K562 (cell line): ENCODE measurements around the gene LRRC4B. TPM values are rescaled to one million over a fixed set of nuclear protein-coding genes. Genes with fewer than 3 reads are reported as not detected.
"Not testable (repeated sequence)": the region's sequence is repeated elsewhere in the genome, so short reads cannot be mapped to it uniquely, and the experiment has no call there.

ENCODE experiments used
- ATAC-seq: fragments of 200-7000 bp; cut with Tn5 transposase; 3 replicates; pipeline ENCODE4 v1.9.1; 2020; ENCODE audit warnings: moderate library complexity
- BruUV-seq: library from RNA; stranded (reverse); fragments of 400-500 nt; replicated peaks from 2 replicates; lab custom pipeline; 2021; lab: Mats Ljungman, UMichigan
- CTCF ChIA-PET: fragments of 300-600 bp; formaldehyde crosslinking; extraction: SDS; loops from one replicate; lab custom pipeline; 2021; ENCODE audit warnings: low intra/inter-chr PET ratio; lab: Yijun Ruan, JAX
- POLR2A ChIA-PET: fragments of 300-600, 350-650 bp; sonication (Branson Sonifier 250); formaldehyde crosslinking; extraction: SDS; loops from one replicate; lab custom pipeline; 2021; ENCODE audit warnings: antibody characterized with exemption, inconsistent platforms; lab: Yijun Ruan, JAX
- DNase-seq, 4 experiments: peaks; one replicate each; pipeline versions ENCODE4 v3.0.0 to v3.0.0-alpha.2; 2011 to 2018; ENCODE audit warnings: low spot score in 3 of 4, mixed read lengths in 3 of 4; ENCODE audit errors: extremely low read depth in 1 of 4
- FAIRE-seq: peaks from 2 replicates; lab custom pipeline; 2011; peaks lifted over from hg19 to GRCh38; lab: Jason Lieb, UNC
- H2AFZ ChIP-seq: 2 replicates; pipeline ENCODE4 v1.6.0; 2011; ENCODE audit warnings: low read depth, low read length, control low read depth, inconsistent platforms
- H3K27ac ChIP-seq: fragments of 200-600 bp; 3 replicates; pipeline ENCODE4 v1.8.0; 2011; ENCODE audit warnings: low read depth, mild to moderate bottlenecking, control low read depth, inconsistent platforms, low read length, moderate library complexity, mixed read lengths; ENCODE audit errors: extremely low read depth
- H3K27me3 ChIP-seq, 2 experiments: fragments of 300-600 bp in 1 of 2; 2 replicates in 1 of 2; 3 replicates in 1 of 2; pipeline versions ENCODE4 v1.6.0 to v1.8.0; 2011; ENCODE audit warnings: inconsistent platforms in 2 of 2, low read length in 2 of 2, mild to moderate bottlenecking in 1 of 2, mixed read lengths in 1 of 2, moderate library complexity in 1 of 2; ENCODE audit not compliant: control insufficient read depth in 2 of 2, insufficient read depth in 2 of 2
- H3K36me3 ChIP-seq: fragments of 300-600 bp; 3 replicates; pipeline ENCODE4 v1.8.0; 2011; ENCODE audit warnings: mild to moderate bottlenecking, low read length, inconsistent platforms; ENCODE audit not compliant: control insufficient read depth, insufficient read depth
- H3K4me1 ChIP-seq, 2 experiments: fragments of 200-600 bp in 1 of 2; replicated peaks in 1 of 2; 2 replicates in 1 of 2; 3 replicates in 1 of 2; pipeline versions ENCODE4 v1.5.1 to v1.8.0; 2011; ENCODE audit warnings: inconsistent platforms in 2 of 2, low read length in 2 of 2, mild to moderate bottlenecking in 1 of 2, mixed read lengths in 1 of 2, moderate library complexity in 1 of 2; ENCODE audit not compliant: control insufficient read depth in 2 of 2, insufficient read depth in 2 of 2
- H3K4me2 ChIP-seq: 2 replicates; pipeline ENCODE4 v1.6.1; 2011; ENCODE audit warnings: low read length, control low read depth, inconsistent platforms, mixed read lengths; ENCODE audit not compliant: insufficient read depth
- H3K4me3 ChIP-seq: fragments of 200-600 bp; sonication (generic), shearing (Covaris generic); 2 replicates; pipeline ENCODE4 v1.5.1; 2016; ENCODE audit warnings: control low read depth, inconsistent platforms
- H3K79me2 ChIP-seq: fragments of 200-600 bp; 3 replicates; pipeline ENCODE4 v1.8.0; 2011; ENCODE audit warnings: low read length, inconsistent platforms; ENCODE audit not compliant: control insufficient read depth, insufficient read depth
- H3K9ac ChIP-seq, 2 experiments: 2 replicates each; pipeline versions ENCODE4 v1.6.0 to v1.6.1; 2011; ENCODE audit warnings: low read depth in 2 of 2, low read length in 2 of 2, control low read depth in 1 of 2, inconsistent platforms in 1 of 2, mild to moderate bottlenecking in 1 of 2, mixed read lengths in 1 of 2; ENCODE audit not compliant: insufficient read depth in 1 of 2
- H3K9me1 ChIP-seq: one replicate; pipeline ENCODE4 v1.6.0; 2011; ENCODE audit warnings: inconsistent platforms, mild to moderate bottlenecking, low read length, moderate library complexity; ENCODE audit not compliant: control insufficient read depth, insufficient read depth
- H3K9me3 ChIP-seq: replicated peaks from 2 replicates; pipeline ENCODE4 v1.5.1; 2011; ENCODE audit warnings: low read depth, low read length, inconsistent platforms; ENCODE audit not compliant: control insufficient read depth, insufficient read depth
- H4K20me1 ChIP-seq: replicated peaks from 2 replicates; pipeline ENCODE4 v1.6.1; 2011; ENCODE audit warnings: low read length, inconsistent platforms, mixed read lengths; ENCODE audit not compliant: control insufficient read depth, insufficient read depth
- ADNP ChIP-seq: fragments of 200-800 bp; sonication (Bioruptor generic); IDR thresholded peaks from 2 replicates; pipeline ENCODE4 v1.6.1; 2016; ENCODE audit warnings: missing genetic modification characterization, missing compliant biosample characterization
- CCNT2 ChIP-seq: IDR thresholded peaks from 2 replicates; pipeline ENCODE4 v1.6.1; 2011; ENCODE audit warnings: borderline replicate concordance, low read depth, mild to moderate bottlenecking, moderate library complexity, mixed read lengths, low read length; ENCODE audit not compliant: insufficient read length; ENCODE audit errors: extremely low read depth
- ESRRA ChIP-seq: fragments of 450-650 bp; IDR thresholded peaks from 2 replicates; pipeline ENCODE4 v1.6.1; 2014; ENCODE audit warnings: low read depth, mild to moderate bottlenecking, moderate library complexity, borderline replicate concordance
- GMEB1 ChIP-seq: fragments of 250-450 bp; sonication (Bioruptor Pico); IDR thresholded peaks from 2 replicates; pipeline ENCODE4 v1.4.0; 2020; ENCODE audit warnings: mild to moderate bottlenecking
- KDM4B ChIP-seq, 2 experiments: fragments of 450-650 bp in 1 of 2; sonication (generic) in 1 of 2; IDR thresholded peaks; 2 replicates each; pipeline ENCODE4 v1.6.1; 2016 to 2017; ENCODE audit warnings: borderline replicate concordance in 2 of 2, antibody characterized with exemption in 1 of 2, low read depth in 1 of 2, mild to moderate bottlenecking in 1 of 2
- MCM7 ChIP-seq, 2 experiments: fragments of 450-650 bp; IDR thresholded peaks; 2 replicates each; pipeline ENCODE4 v1.6.1; 2016 to 2018
- RAD21 ChIP-seq, 2 experiments: fragments of 250-450 bp in 1 of 2; fragments of 450-650 bp in 1 of 2; sonication (Bioruptor Pico) in 1 of 2; formaldehyde crosslinking in 1 of 2; IDR thresholded peaks in 1 of 2; conservative IDR thresholded peaks in 1 of 2; 2 replicates each; pipeline versions ENCODE4 v1.4.0 to v1.8.0; 2020 to 2022; ENCODE audit warnings: mild to moderate bottlenecking in 2 of 2, moderate library complexity in 1 of 2
- SMAD4 ChIP-seq: fragments of 250-450 bp; sonication (Bioruptor Pico); conservative IDR thresholded peaks from 2 replicates; pipeline ENCODE4 v1.8.0; 2021; ENCODE audit warnings: inconsistent platforms, mild to moderate bottlenecking, moderate library complexity
- TCF7L2 ChIP-seq: fragments of 150-350 bp; IDR thresholded peaks from 2 replicates; pipeline ENCODE4 v1.6.1; 2016; ENCODE audit warnings: low read depth, mild to moderate bottlenecking, low read length, moderate library complexity
- TOE1 ChIP-seq, 2 experiments: fragments of 450-650 bp in 1 of 2; sonication (generic) in 1 of 2; formaldehyde crosslinking in 1 of 2; IDR thresholded peaks; 2 replicates each; pipeline versions ENCODE4 v1.7.1 to v1.8.0; 2016 to 2022; ENCODE audit warnings: borderline replicate concordance in 2 of 2, mild to moderate bottlenecking in 2 of 2, antibody characterized with exemption in 1 of 2, inconsistent platforms in 1 of 2, low read depth in 1 of 2, missing genetic modification reagents in 1 of 2, moderate library complexity in 1 of 2
- ZFPM2 ChIP-seq: fragments of 250-450 bp; sonication (Bioruptor Pico); IDR thresholded peaks from 2 replicates; pipeline ENCODE4 v1.5.1; 2022; ENCODE audit warnings: mild to moderate bottlenecking
- WGBS: fragments of 100-300 bp; shearing (Covaris generic); methylation state at CpG from one replicate; pipeline ENCODE4 v1.1.6; 2016; ENCODE audit warnings: low coverage, mixed read lengths; ENCODE audit not compliant: insufficient coverage; ENCODE audit errors: missing lambda C conversion rate; 5-methylcytosine and 5-hydroxymethylcytosine counted together
- in situ Hi-C: fragments of 300-500 bp; cut with MboI; formaldehyde crosslinking; loops from 4 replicates; pipeline ENCODE4 v1.15.0; 2018; ENCODE audit warnings: inconsistent platforms, mixed read lengths
- intact Hi-C: fragments of 100-400 bp; cut with micrococcal nuclease; formaldehyde crosslinking; loops from 2 replicates; pipeline ENCODE4 v1.14.2; 2022
- polyA plus RNA-seq, 8 experiments: library from polyadenylated mRNA; depleted of rRNA in 4 of 8; stranded (reverse) in 5 of 8; unstranded in 3 of 8; fragments of >200 nt; fragmentation: Nextera tagmentation in 2 of 8; fragmentation: Illumina TruSeq in 1 of 8; extraction: Ambion mirVana in 2 of 8; extraction: Trizol in 1 of 8; gene quantifications; 2 replicates each; pipeline versions ENCODE4 v1.2.1 to v1.2.3, GENCODE V29; 2011 to 2014; ENCODE audit warnings: inconsistent platforms in 1 of 8, missing spikeins in 1 of 8
- total RNA-seq, 7 experiments: library from RNA; depleted of rRNA in 6 of 7; stranded (reverse); fragments of >200 nt in 6 of 7; fragmentation: Illumina TruSeq in 2 of 7; extraction: Trizol in 2 of 7; gene quantifications; 2 replicates each; pipeline versions ENCODE4 v1.2.1 to v1.2.3, GENCODE V29; 2011 to 2021; ENCODE audit warnings: low replicate concordance in 1 of 7
- TF ChIP-seq, protein P1 (sequence below): IDR thresholded peaks from 3 replicates; pipeline ENCODE4 v1.6.1; 2011; ENCODE audit warnings: borderline replicate concordance, mild to moderate bottlenecking; ENCODE audit not compliant: insufficient read length, insufficient read depth

Gene LRRC4B
- total and polyA plus RNA-seq, 9 of the 15 experiments (the other 6 are each of a cell fraction or from before 2014, with no cell fraction given): 0.18 to 9.6 (median 2.9) TPM; not detected in 2

DNA sequence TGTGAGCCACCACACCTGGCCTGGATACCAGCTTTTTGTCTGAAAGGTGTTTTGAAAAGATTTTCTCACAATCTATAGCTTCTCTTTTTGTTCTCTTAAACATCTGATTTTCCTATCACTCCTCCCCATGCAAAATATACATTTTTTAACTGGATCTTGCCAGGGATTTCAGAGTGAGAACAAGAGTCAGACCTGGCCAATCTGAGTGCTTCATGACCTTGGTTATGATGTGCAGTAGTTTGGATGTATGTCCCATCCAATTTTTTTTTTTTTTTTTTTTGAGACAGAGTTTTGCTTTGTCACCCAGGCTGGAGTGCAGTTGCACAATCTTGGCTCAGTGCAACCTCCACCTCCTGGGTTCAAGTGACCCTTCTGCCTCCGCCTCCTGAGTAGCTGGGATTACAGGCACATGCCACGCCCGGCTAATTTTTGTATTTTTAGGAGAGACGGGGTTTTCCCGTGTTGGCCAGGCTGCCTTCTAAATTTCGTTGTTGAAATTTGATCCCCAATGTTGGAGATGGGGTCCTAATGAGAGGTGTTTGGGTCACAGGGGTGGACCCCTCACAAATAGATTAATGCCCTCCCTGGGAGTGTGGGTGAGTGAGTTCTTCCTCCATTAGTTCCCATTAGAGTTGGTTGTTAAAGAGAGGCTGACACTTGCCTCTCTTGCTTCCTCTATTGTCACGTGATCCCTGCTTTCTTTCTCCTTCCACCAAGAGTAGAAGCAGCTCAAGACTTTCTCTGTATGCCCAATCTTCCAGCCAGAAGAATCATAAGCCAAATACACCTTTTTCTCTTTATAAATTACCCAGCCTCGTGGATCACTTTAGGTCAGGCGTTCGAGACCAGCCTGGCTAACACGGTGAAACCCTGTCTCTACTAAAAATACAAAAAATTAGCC lies 44.5 kb upstream of the LRRC4B start (continued):
- peak; percentile 84 for TF ChIP-seq TOE1 (IDR thresholded peaks at IDR 0.05; ENCODE audit: borderline replicate concordance)
- TF ChIP-seq TOE1 (CRISPR knock-in tag; IDR thresholded peaks at IDR 0.05; ENCODE audit: borderline replicate concordance, low read depth): not testable (repeated sequence)

GRCh38 chr19:50607874-50608785 lies 39.9 kb upstream of the LRRC4B start:
- FAIRE-seq (peak; percentile 92), DNase-seq (peak; percentile 91 to 99 (median 93)), ATAC-seq (peak; percentile 93)
- H3K36me3 ChIP-seq: no peaks in the 10 kb centered on the region
- intact Hi-C loops: loop anchor here (2.0 to 5.0 kb wide), 3 partner anchors 51 to 174 kb away; no protein-coding TSS in a partner anchor
- peak overlapping the region in 1 of 2 experiments; percentile 69; a peak in 1 of 4 replicates for H3K9ac ChIP-seq
- 24% methylated on average over 51 of the region's 56 CpGs for WGBS
- H2AFZ ChIP-seq: peak overlapping the region; percentile 79
- POLR2A ChIA-PET: interaction anchor here (0.5 to 0.6 kb wide), 3 partner anchors 37 to 117 kb away, joined by 3 to 4 read pairs (median 4); no protein-coding TSS in a partner anchor
- H3K27me3 ChIP-seq: no peaks in the 10 kb centered on the region
- H3K79me2 ChIP-seq: no peaks in the 10 kb centered on the region
- no peak overlapping the region for H3K4me3 ChIP-seq
- CTCF ChIA-PET: interaction anchor here (0.9 to 2.0 kb wide), 3 partner anchors 20 to 61 kb away, joined by 3 to 11 read pairs (median 5); no protein-coding TSS in a partner anchor
- no peaks in the 10 kb centered on the region for H4K20me1 ChIP-seq
- peaks cover 2 to 21% of the 10 kb centered on the region in 2 experiments for H3K4me1 ChIP-seq
- H3K4me2 ChIP-seq: peak overlapping the region; percentile 43
- no TSS peak for BruUV-seq
- no peak overlapping the region for H3K27ac ChIP-seq
- 0 out of 2 replicates have a peak, but pooled peaks cover 3% of the 10 kb centered on the region for H3K9me3 ChIP-seq
- H3K9me1 ChIP-seq: no peaks in the 10 kb centered on the region
- in situ Hi-C loops: loop anchor here (5.0 kb wide), 1 partner anchor 179 kb away; no protein-coding TSS in a partner anchor
- 0 out of 2 replicates have a peak, but pooled peaks have one; percentile 34 for TF ChIP-seq SMAD4 (CRISPR knock-in tag)
- TF ChIP-seq KDM4B (IDR thresholded peaks at IDR 0.05; ENCODE audit: borderline replicate concordance in 2 of 2, low read depth in 1 of 2): no peak
- no peak for TF ChIP-seq ADNP (tag)
- TF ChIP-seq ESRRA: peak; percentile 29; the same call in 1 of the 2 replicates
- TF ChIP-seq GMEB1: no peak
- TF ChIP-seq MCM7 (IDR thresholded peaks at IDR 0.05): no peak
- peak; percentile 90 to 92 for TF ChIP-seq RAD21 (CRISPR knock-in tag; conservative IDR thresholded peaks at IDR 0.05 in 1 of 2, IDR thresholded peaks at IDR 0.05 in 1 of 2)
- peak; percentile 64 for TF ChIP-seq CCNT2
- TF ChIP-seq ZFPM2 (CRISPR knock-in tag): no peak
- TF ChIP-seq, protein P1, sequence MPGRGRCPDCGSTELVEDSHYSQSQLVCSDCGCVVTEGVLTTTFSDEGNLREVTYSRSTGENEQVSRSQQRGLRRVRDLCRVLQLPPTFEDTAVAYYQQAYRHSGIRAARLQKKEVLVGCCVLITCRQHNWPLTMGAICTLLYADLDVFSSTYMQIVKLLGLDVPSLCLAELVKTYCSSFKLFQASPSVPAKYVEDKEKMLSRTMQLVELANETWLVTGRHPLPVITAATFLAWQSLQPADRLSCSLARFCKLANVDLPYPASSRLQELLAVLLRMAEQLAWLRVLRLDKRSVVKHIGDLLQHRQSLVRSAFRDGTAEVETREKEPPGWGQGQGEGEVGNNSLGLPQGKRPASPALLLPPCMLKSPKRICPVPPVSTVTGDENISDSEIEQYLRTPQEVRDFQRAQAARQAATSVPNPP: no peak
- no peak for TF ChIP-seq TCF7L2
